NCI-H345 treated with DMSO at 0.1 percent for 48 hours (cell line): ENCODE data around the gene RNU1-4.
"Not testable (repeated sequence)": the region's sequence is repeated elsewhere in the genome, so short reads cannot be mapped to it uniquely, and the experiment has no call there.

Experiments
- DNase-seq: peaks from one replicate; lab custom pipeline; 2025; ENCODE audit not compliant: unreplicated experiment; lab: John Stamatoyannopoulos, UW

The RNU1-4 gene

DNA sequence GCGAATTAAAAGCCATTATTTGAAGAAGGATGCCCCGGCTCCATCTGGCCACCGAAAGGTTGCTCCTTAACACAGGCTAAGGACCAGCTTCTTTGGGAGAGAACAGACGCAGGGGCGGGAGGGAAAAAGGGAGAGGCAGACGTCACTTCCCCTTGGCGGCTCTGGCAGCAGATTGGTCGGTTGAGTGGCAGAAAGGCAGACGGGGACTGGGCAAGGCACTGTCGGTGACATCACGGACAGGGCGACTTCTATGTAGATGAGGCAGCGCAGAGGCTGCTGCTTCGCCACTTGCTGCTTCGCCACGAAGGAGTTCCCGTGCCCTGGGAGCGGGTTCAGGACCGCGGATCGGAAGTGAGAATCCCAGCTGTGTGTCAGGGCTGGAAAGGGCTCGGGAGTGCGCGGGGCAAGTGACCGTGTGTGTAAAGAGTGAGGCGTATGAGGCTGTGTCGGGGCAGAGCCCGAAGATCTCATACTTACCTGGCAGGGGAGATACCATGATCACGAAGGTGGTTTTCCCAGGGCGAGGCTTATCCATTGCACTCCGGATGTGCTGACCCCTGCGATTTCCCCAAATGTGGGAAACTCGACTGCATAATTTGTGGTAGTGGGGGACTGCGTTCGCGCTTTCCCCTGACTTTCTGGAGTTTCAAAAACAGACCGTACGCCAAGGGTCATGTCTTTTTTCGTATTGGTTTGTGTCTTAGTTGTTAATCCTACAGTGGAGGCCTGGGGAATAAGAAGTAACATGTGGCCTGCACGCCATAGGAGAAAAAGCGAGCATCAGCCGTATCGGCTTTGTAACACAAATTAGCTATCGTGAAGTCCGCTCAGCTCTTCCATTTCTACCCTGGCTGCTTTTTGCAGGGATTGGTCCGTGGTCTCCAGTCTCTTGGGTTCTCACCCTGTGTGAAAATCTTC, at the start of gene RNU1-4:
RNU1-4 (plus strand) TSS at position 470 of the 918 bp plus-strand sequence.
- not testable (repeated sequence) for DNase-seq

DNA sequence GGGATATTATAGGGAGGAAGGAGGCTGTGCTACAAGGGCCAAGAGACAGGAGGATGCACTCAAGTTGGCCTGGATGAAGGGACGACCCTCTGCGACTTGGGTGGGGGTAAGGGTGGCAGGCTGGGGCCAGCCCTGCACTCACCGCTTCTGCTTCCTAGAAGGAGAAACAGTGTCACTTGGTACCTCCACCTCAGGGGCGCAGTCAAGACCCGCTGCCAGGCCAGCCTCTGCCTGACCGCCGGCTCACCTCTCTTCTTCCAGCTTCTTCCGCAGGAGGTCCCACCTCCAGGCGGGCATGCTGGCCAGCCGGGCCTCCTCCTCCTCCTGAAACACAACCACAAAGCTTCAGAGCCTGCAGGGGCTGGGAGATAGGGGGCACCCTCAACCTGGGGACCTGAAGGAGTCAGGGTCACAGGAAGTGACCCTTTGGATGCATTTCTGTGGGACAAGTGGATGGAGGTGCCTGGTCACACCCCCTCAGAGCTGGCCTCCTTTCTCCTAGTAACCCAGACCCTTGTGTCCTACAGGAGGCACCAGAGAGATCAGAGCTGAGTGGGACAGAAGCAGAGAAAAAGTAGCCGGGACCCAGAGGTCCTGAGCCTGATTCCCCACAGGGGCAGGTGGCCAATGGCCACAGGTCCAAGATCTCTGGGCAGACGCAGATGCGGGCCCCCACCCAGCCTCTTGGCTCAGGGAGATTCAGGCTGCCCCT, 49.2 kb upstream of the RNU1-4 start:
- not testable (repeated sequence) for DNase-seq

DNA sequence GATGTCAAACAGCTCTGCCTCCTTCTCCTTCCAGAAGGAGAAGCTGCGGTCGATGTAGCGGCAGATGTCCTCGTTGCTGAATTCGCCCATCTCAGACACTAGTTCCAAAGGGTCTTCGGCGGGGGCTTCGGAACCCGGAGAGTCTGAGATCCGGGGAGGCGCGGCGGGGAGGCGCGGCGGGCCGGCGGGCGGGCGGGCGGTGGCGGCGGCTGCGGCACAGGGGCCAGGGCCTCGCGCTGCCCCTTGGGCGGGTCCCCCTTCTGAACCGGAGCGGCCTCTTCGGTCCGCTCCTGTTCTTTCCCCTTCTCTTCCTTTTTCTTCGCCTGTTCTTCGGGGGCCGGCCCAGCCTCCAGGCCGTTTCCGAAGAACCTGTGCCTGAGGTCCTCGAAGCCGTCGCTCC, 48.0 kb upstream of the RNU1-4 start:
- not testable (repeated sequence) for DNase-seq

DNA sequence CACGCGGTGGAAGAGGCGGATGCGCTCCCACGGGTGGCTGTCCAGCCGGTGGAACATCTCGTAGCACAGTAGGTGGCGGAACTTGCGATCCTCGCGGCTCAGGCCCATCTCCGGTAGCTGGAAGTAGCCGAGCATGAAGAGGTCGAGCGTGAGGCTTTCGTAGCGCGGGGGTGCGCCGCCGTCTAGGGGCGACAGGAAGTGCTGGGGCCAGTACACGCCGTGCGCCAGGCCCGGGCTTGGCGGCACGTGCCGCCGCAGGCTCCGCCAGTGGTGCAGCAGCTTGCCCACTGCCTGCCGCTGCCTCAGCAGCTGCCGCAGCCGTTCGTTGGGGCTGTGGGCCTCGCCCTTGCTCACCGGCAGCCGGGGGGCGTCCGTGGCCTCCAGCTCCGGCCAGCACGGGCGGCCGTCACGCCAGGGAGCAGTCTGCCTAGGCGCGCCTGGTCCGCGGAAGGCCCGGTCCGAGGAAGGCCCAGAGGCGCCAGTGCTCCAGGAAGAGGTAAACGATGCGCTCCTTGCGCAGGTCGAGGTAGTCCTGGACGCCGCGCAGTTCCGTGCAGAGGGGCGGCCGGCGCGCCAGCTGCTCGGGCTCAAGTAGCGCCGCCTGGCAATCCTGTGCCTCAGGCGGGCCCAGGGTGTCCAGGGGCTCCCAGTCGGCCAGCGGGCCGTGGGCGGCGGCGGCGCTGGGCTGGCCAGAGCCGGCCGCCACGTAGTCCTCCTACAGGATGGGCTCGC, 47.4 kb upstream of the RNU1-4 start:
- DNase-seq: not testable (repeated sequence)

DNA sequence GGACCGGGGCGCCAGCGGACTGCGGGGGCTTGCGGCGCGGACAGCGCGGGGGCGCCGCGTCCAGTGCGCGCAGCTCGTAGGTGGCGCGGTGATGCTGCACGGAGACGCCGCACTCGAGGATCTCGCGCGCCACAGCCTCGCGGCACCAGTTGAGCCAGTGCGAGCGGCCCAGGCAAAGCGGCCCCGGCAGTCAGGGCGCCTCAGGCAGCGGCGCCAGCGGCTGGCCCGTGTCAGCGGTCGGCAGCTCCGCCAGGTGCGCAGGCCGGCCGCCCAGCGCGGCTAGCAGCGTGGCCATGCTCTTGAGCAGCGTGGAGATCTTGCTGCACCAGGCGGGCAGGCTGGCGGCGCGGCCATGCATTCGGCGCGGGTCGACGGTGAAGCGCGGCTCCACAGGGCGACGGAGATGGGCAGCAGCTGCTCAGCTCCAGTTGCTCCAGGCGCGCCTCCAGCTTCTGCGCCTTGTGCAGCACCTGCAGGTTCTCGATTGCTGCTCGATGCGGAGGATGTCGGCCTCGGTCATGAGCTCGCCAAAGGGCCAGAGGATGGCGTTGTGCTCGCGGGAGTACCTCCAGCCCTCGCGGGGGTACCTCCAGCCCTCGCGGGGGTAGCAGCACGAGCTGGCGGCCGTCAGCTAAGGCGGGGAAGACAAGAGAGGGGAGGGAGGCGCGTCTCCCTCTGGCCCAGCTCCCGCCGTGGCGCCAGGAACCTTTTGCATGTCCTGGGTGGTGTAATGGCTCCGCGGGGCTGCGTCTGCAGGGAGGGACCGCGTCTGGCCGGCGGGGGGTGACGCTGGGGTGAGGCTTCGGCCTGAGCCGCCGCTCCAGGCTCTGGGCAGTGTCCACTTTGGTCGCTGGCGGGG, 46.6 kb upstream of the RNU1-4 start:
- DNase-seq: not testable (repeated sequence)

DNA sequence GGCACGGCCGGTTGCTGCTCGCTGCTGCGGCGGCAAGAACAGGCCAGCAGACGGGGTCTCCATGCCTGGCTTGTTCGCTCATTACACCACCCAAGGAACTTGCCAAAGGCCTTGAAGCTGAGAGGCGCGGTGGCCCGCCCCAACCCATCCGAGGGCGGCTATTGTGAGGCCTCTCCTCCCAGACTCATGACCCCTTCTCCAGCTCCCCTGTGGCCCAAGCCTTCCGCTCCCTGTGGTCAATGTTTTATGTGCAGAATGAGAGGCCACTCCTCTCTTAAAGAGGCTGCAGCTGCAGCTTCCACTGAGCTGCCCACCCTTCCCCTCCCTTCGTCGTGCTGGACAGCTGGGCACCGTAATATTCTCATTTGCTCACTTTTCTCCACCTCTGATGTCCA, 46.0 kb upstream of the RNU1-4 start:
- DNase-seq: not testable (repeated sequence)

DNA sequence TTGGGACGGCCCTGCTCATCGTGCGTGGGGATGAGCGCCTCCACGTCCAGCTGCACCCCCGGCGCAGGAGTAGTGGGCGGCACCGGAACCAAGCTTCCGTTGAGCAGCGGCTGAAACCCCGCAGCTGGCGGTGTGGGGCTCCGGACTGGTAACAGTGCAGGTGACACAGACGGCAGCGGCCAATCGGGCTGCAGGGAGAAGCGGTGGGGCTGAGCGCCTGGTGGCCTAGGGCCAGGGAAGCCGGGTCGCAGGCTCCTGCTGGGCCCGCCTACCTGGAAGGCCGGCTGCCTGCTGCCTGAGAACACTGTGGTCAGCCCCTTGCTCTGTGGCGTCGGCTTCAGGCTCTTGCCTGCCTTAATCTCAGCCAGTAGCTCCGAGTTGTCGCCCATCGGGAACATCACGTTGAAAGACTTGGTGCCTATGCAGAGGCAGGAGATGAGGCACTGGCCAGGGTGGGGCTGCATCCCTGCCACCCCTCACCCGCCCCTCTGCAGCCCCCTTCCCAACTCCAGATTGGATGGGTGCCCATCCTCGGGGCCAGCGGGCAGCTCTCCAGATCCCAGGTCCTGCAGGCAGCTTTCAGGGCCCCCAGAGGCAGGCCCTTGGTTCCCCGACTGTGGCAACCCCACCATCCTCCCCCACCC, 43.7 kb upstream of the RNU1-4 start:
- not testable (repeated sequence) for DNase-seq

DNA sequence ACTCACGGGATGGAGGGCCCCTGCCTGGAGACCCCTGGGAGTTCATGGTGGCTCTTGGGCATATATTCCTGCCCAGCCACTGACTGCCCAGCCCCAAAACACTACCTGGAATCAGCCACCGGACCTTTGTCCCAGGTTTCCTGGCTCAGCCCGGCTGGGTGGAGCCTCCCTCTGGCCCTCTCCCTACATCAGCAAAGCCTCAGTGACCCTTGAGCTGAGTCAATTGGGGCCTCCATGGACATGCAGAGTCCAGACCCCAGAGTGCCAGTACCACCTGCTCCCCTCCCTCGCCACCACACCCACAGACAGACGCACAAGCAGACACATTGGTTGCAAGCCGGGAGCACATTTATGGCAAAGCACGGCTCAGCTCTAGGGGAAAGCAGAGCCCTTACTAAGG, 43.2 kb upstream of the RNU1-4 start:
- DNase-seq: not testable (repeated sequence)

DNA sequence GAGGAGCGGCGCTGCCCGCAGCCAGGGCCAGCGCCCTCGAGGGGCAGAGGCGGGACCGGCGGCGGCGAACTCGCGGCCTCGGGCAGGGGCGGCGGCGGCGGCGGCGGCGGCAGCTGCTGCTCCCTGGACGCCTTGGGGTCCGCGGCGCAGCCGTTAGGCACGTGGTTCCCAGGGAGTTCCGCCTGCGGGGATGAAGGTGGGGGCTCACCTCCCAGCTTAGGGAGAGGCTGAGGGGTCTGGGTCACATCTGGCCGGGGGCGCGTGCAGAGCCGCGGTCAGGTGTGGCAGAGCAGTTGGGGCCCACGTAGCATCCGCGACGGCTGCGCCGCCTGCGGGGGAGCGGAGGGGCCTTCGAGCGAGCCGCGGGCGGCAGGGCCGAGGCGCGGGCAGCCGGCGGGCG, 40.9 kb upstream of the RNU1-4 start:
- DNase-seq: not testable (repeated sequence)

DNA sequence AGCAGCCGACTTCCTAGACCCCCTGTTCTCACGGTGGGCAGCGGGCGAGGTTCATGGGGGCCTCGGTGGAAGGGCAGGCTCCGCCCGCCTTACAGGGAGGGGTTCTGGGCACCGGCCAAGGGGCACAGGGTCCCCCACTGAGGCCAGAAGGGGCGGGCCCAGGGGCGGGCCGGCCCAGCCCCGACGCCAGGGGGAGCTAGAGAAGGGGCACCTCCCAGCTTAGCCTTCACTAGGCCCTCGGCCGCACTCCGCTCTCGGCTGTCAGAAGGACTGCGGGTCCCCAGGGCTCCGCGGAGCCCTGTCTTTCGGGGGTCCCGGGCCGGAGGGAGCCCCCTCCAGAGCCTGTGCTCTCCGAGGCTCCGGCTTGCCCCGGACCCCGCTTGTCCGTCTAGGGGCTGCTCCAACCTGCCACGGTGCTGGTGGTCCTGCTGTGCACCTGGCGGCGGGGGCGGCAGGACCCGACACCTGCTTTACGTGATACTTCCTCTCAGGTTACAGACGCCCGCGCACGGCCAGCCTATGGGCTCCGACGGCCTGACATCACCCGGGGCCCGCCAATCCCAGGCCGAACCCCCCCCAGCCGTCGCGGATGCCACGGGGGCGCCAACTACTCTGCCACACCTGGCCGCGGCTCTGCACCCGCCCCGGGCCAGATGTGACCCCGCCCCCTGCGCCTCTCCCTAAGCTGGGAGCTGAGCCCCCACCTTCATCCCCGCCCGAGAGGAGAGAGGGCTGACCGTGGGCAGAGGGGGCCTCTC, 40.0 kb upstream of the RNU1-4 start:
- DNase-seq: not testable (repeated sequence)

DNA sequence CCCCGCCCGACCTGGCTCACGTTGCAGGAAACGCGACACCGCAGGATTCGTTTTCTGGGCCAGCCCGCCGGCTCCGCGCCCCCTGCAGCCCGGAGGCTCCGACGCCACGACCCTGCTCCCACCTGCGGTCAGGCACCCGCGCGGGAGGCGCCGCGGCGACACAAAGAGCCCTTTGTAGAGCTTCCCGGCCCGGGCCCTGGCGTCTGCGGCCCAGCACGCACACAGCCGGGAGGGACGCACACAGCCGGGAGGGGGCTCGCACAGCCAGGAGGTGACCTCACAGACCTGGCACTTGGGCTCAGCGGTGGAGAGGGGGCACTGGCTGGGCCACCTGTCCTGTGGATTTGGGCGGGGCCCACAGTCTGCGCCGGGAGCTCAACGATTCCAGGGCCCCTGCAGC, 39.1 kb upstream of the RNU1-4 start:
- not testable (repeated sequence) for DNase-seq

DNA sequence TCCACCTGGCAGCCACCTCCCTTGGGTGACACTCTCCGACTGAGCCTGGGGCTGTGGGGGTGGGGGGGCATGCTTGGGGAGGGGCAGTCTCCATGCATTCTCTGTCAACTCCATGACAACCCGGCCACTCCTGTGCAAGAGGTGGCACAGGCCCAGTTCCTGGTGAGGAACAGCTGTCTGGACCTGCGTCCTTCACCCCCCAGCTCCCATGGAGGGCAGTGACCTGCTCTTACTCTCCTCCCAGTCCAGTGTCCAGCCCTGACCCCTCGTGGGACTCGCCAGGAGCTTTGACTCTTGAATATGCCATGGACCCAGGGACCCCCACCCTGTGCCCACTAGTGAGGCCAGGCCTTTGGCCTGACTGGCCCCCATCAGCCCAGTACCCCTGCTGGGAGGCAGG, 38.0 kb upstream of the RNU1-4 start:
- DNase-seq: not testable (repeated sequence)

DNA sequence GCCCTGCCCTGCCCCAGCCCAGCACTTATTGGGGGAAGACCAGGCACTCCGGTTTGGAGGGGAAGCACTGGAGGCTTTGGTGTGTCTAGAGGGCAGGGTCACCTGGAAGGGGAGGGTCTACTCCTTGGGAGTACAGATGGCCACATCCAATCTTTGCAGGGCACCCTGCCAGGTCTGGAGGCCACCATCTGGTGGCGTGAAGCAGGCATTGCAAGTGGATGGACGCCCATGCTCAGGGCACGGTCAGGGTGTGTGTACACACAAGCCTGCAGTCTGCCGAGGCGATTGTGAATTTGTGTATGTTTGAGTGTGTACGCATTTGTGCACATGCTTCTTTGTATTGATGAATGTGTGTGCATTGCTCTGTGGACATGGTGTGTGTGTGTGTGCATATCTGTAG, 37.2 kb upstream of the RNU1-4 start:
- DNase-seq: not testable (repeated sequence)

DNA sequence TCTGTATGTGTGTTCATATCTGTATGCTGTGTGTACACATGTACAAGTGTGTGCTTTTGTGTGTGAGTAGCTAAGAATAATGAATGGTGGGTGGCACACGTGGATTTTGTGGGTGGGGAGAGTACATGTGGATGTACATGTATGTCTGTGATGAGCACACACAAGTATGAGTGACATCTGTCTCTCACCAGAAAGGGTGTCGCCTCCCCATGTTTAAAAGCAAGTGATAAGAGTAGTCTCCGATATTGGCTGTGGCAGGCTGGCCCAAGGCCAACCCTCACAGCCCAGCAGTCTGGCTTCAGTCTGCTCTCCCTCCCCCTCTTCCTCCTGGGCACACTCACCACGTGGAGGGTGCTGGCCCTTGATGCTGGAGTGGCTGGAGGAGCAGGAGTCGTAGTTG, 36.7 kb upstream of the RNU1-4 start:
- DNase-seq: not testable (repeated sequence)

DNA sequence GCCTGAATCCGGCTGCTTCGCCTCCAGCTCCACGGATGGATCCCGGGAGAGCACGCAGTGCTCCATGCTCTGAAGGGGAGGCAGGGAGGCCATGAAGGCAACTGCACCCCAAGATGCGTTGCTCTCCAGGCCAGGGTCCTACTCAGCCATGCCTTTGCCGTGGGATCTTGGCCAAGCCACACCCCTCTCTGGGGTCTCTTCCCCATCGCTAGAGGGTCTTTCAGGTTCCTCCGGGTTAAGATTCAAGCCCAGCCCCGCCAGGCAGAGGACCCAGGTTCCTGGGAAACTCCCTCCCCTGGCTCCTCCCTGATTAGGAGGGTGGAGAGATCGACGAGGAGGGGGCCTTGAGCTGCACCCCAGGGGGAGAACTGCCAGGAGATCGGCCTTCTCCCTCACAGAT, 36.2 kb upstream of the RNU1-4 start:
- DNase-seq: not testable (repeated sequence)

DNA sequence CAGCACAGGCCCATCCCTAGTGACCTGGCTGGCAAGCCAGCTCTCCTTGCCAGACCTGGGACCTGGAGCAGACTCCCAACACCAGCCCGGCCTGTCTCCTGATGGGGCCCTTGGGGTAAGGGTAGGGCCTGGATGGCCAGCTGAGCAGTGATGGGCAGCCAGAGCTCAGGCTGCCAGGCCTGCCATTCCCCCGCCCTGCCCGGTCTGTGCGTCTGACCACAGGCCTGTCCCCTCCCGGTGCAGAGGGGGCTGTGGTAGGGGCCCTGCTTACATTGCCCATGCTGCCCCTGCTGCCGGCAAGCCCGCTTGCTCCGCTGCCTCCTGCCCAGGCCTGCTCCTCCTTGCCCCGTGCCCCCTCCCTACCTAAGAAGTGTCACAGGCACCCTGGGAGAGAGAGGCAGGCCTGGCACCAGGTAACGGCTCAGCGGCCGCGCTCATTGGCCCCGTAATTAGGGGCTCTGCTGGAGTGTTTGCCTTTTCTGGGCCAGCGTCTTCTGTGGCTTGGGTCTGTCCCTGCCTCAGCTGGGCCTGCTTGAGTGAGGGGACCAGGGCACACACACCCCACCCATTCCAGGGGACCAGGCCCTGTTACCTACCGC, 35.7 kb upstream of the RNU1-4 start:
- not testable (repeated sequence) for DNase-seq

DNA sequence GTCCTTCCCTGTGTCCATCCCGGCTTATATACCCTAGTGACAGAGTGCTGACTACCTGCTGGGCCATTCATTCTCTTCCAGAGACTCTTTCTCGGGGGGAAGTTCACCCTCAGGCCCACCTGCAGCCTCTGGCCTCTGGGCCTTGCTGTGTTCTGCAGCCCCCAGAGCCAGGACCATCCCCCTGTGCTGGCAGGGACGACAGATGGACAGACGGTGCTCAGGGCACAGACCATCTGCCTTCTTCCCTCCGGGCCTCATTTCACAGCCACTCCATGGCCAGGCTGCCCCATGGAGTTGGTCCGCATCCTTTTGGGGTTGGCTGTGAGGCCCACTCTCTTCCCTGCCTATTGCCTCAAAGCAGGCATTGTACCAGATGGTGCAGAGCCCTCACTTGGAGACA, 34.0 kb upstream of the RNU1-4 start:
- DNase-seq: not testable (repeated sequence)

DNA sequence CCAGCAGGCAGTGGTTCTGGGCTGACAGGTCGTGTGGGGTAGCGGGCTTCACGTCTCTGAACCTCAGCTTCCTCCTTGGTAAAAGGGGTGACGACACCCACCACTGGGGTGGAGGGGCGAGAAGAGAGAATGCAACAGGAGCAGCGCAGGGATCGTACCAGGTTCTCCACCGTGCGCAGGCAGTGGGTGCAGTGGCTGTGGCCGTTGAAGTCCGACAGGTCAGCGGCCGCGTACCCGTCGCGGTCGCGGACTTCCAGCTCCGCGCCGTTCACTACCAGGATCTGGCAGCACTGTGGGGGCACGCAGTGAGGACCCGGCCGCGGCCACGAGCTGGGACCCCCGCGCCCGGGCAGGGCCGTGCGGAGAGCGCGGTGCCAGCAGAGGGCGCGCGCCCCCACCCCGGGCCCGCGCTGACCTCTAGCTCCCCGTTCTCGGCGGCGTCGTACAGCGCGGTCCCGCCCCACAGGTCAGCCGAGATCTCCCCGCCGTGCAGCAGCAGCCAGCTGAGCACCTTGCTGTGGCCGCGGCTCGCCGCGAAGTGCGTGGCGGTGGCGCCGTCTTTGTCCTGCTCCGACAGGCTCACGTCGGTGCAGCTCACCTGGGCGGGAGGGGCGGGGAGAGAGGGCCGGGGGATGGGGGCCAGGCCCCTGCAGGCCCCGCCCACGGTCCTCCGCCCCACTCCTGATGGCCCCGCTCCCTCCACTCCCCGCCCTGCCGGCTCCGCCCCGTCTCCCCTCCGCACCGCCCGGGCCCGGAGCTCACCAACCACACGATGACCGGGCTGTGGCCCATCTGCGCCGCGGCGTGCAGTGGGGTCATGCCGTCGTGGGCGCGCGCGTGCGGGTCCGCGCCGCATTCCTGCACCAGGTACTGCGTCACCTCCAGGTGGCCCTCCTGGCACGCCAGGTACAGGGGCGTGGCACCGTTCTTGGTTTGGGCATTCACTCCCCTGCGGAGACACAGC, 32.9 kb upstream of the RNU1-4 start:
- DNase-seq: not testable (repeated sequence)
